Activated B cell treated with CpG ODN at 0.5 μM for 24 hours (primary cell): ENCODE data around the gene SHC3. TPM values are rescaled to one million over a fixed set of nuclear protein-coding genes. Genes with fewer than 3 reads are reported as not detected.

Experiments used
- ATAC-seq: fragments of 200-7000 bp; cut with Tn5 transposase; one replicate; pipeline ENCODE4 v1.10.0; 2021; ENCODE audit warnings: low read depth, mild to moderate bottlenecking, moderate library complexity
- CTCF ChIA-PET: fragments of 350-600 bp; sonication (Branson Sonifier 250); formaldehyde crosslinking; loops from one replicate; lab custom pipeline; 2021; ENCODE audit warnings: antibody characterized with exemption; lab: Charles Lee
- POLR2A ChIA-PET: fragments of 350-600 bp; sonication (Branson Sonifier 250); formaldehyde crosslinking; loops from one replicate; lab custom pipeline; 2021; ENCODE audit warnings: antibody characterized with exemption; lab: Charles Lee
- DNase-seq: peaks from one replicate; pipeline ENCODE4 v3.0.0; 2022
- H3K27ac Mint-ChIP-seq: one replicate; pipeline ENCODE4 v1.8.0; 2020; ENCODE audit warnings: mixed read lengths
- H3K27me3 Mint-ChIP-seq: one replicate; pipeline ENCODE4 v1.8.0; 2021; ENCODE audit warnings: mixed read lengths
- H3K36me3 Mint-ChIP-seq: one replicate; pipeline ENCODE4 v1.8.0; 2021; ENCODE audit warnings: low read depth, mixed read lengths
- H3K4me1 Mint-ChIP-seq: one replicate; pipeline ENCODE4 v1.8.0; 2021; ENCODE audit warnings: mixed read lengths
- H3K4me3 Mint-ChIP-seq: one replicate; pipeline ENCODE4 v1.8.0; 2020; ENCODE audit warnings: mild to moderate bottlenecking, mixed read lengths
- H3K9me3 Mint-ChIP-seq: one replicate; pipeline ENCODE4 v1.8.0; 2020; ENCODE audit warnings: mixed read lengths
- intact Hi-C: fragments of 100-400 bp; cut with micrococcal nuclease; formaldehyde crosslinking; loops from one replicate; pipeline ENCODE4 v1.15.1; 2024
- total RNA-seq: library from RNA; stranded (reverse); gene quantifications from 2 replicates; pipeline ENCODE4 v1.2.3, GENCODE V29; 2022
- TF ChIP-seq, protein P1 (sequence below): fragments of 200-600 bp; IDR thresholded peaks from one replicate; pipeline ENCODE4 v1.8.0; 2022; ENCODE audit warnings: antibody characterized with exemption, mild to moderate bottlenecking

Gene SHC3
- total RNA-seq, 1 donor from 2014 or later, result not detected

DNA sequence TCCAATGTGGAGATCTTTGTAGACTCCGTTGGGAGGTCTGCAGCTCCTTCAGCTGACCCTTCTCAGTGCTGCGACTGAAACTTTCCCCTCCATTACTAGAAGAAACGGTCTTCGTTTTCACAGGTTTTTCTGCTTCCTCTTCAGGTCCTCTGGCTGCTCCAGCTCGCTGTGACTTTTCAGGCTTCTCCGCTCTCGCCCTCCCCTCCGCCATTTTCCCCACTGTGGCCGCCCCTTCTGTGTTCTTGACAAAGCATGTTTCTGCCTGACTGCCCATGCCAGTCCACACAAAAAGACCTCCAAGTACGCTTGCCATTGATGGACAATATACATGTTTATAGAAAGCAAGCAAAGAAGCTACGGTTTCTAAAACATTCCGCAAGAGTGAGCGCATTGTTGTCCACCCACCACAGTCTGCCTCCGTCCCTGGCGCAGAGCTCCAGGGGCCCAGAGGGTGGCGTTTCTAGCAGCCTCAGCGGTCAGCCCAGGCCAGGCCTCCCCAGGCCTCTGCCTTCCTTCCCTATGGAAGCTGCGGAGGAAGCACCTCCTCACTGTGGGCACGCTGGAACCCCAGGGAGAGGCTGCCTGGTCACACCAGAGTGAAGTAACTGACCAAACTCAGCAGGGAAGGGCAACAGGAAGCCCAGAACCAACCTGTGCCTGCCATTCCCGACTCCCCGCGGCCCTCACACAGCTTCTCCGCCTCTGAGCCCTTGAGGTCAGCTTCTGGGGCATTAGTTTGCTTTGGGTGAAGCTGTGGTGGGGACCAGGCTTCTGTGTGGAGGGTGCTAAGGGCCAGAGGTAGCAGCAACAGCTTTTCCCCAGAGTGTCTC, 207.3 kb downstream of the SHC3 start:
- ChIA-PET CTCF (no interaction called here), POLR2A (no interaction called here)
- Mint-ChIP-seq H3K36me3 (no peaks in the 10 kb centered on the region), H3K9me3 (no peaks in the 10 kb centered on the region), H3K27ac (no peak overlapping the region), H3K4me3 (no peak overlapping the region), H3K4me1 (no peaks in the 10 kb centered on the region), H3K27me3 (peaks cover 10% of the 10 kb centered on the region)
- no peak for DNase-seq
- intact Hi-C loops, result no loop called here
- no peak for ATAC-seq
- TF ChIP-seq, protein P1, sequence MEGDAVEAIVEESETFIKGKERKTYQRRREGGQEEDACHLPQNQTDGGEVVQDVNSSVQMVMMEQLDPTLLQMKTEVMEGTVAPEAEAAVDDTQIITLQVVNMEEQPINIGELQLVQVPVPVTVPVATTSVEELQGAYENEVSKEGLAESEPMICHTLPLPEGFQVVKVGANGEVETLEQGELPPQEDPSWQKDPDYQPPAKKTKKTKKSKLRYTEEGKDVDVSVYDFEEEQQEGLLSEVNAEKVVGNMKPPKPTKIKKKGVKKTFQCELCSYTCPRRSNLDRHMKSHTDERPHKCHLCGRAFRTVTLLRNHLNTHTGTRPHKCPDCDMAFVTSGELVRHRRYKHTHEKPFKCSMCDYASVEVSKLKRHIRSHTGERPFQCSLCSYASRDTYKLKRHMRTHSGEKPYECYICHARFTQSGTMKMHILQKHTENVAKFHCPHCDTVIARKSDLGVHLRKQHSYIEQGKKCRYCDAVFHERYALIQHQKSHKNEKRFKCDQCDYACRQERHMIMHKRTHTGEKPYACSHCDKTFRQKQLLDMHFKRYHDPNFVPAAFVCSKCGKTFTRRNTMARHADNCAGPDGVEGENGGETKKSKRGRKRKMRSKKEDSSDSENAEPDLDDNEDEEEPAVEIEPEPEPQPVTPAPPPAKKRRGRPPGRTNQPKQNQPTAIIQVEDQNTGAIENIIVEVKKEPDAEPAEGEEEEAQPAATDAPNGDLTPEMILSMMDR, result no peak

DNA sequence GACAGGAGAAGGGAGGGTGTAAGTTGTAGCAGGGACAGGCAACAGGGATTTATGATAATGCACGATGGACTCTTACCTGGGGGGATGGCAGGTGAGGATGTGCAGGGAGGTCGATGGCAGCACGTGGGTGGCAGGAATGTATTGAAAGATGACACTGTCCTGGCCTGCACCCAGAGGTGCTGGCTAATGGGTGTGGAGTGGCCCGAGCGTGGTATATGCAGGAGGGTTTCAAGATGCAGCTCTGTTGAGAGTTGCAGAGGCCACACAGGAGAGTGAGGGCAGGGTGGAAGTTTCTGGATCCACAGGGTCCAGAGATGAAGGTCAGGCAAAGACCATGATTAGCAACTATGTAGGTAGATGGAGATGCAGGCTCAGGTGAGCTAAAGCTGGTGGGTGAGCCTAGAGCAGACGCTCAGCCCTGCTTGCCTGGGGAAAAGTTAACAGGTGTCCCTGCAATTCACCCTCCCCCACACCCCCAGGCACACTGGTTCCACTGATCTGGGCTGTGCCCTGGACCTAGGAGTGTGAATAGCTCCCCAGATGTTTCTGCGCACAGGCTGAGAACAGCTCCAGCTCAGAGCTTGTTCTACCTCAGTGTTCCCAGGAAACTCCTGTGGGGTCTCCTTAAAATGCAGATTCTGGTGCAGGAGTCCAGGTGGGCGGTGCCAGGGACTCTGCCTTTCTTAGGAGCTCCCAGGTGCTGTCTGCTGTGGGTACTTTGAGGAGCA, 208.8 kb downstream of the SHC3 start:
- H3K9me3 Mint-ChIP-seq, result no peaks in the 10 kb centered on the region
- no peaks in the 10 kb centered on the region for H3K4me1 Mint-ChIP-seq
- no peak overlapping the region for H3K4me3 Mint-ChIP-seq
- DNase-seq (no peak), ATAC-seq (no peak)
- CTCF ChIA-PET, result no interaction called here
- POLR2A ChIA-PET, result no interaction called here
- H3K27me3 Mint-ChIP-seq, result peaks cover 10% of the 10 kb centered on the region
- intact Hi-C loops, result no loop called here
- TF ChIP-seq, protein P1, result no peak
- no peaks in the 10 kb centered on the region for H3K36me3 Mint-ChIP-seq
- H3K27ac Mint-ChIP-seq, result no peak overlapping the region

DNA sequence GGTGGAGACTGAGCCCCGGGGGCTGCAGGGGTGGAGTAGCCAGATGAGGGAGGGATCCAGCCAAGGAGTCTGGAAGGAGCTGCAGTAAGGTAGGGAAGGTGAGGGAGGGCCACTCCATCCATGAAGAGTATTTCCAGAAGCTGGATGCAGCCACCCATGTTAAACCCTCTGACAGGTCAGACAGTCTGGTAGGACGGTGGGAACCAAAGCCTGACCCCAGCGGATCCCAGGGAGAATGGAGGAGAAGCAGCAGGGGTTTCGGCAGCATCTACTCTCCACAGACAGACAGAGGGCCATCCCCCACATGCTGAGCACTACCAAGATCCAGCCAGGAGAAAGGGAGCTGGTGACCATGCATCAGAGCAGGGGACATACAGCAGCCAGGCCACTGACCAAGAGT, 209.8 kb downstream of the SHC3 start:
- intact Hi-C loops, result no loop called here
- ATAC-seq (no peak), DNase-seq (no peak)
- CTCF ChIA-PET, result no interaction called here
- no peaks in the 10 kb centered on the region for H3K4me1 Mint-ChIP-seq
- peaks cover 10% of the 10 kb centered on the region for H3K27me3 Mint-ChIP-seq
- H3K4me3 Mint-ChIP-seq, result no peak overlapping the region
- POLR2A ChIA-PET, result no interaction called here
- TF ChIP-seq, protein P1, result no peak
- no peaks in the 10 kb centered on the region for H3K9me3 Mint-ChIP-seq
- H3K36me3 Mint-ChIP-seq, result no peaks in the 10 kb centered on the region
- no peak overlapping the region for H3K27ac Mint-ChIP-seq

DNA sequence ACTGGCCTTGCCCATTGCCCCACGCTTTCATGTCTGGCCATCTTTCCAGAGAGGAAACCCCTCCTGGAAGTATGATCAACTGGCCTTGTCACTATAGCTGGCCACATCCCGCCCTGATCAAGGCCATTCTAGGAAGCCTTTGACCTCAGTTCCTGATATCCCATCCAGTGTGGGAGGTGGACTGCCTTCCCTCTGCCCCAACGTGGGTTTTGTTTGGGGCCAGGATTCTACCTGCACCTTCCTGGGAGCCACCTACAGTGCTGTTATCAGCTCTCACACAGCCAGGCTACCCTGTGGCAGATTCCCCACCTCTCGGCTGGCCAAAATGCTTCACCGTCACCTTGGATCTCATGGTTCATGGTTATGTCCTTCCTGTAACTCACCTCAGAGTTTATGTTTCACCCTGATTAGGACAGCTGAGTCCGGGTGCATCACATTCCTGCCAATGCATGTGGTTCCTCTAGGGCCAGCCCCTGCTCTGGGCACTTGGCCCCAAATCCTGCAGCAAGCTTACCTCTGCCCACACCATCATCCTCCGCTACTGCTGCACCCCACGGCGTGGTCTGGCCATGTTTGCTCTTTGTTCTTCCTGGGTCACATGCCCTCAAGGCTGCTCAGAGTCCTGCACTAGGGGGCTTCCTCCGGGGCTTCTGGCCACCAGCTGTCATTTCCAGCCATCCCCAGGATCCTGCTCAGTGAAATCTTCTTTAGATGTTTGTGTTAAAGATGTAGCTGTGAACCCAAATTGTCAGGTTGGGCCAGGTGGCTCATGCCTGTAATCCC, 211.5 kb downstream of the SHC3 start:
- H3K27ac Mint-ChIP-seq, result no peak overlapping the region
- no peak overlapping the region for H3K4me3 Mint-ChIP-seq
- TF ChIP-seq, protein P1, result no peak
- no peaks in the 10 kb centered on the region for H3K4me1 Mint-ChIP-seq
- ChIA-PET POLR2A (no interaction called here), CTCF (no interaction called here)
- H3K27me3 Mint-ChIP-seq, result peaks cover 10% of the 10 kb centered on the region
- no peaks in the 10 kb centered on the region for H3K9me3 Mint-ChIP-seq
- ATAC-seq, result no peak
- DNase-seq, result no peak
- no peaks in the 10 kb centered on the region for H3K36me3 Mint-ChIP-seq
- intact Hi-C loops, result no loop called here

DNA sequence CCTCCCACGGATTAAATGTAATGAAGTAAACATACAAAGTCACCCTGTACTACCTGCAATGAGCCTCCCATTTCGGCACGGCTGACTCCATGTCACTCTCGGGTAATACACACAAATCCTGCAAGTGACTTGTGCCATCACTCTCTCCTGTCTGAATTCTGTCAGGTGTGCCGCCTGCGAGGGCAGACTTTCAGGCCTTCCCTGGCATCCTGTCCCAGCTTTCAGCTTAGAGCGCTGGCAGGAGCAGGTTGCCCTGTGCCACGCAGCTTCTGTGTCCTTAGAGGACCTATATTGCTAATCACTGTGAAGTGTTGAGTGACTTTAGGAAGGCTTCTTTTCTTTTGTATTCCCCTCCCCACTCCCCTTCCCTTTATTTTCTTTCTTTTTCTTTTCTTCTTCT, 213.1 kb downstream of the SHC3 start:
- Mint-ChIP-seq H3K36me3 (no peaks in the 10 kb centered on the region), H3K27ac (no peak overlapping the region)
- POLR2A ChIA-PET, result no interaction called here

More for the DNA sequence above, 213.1 kb downstream of the SHC3 start:
- DNase-seq, result no peak
- Mint-ChIP-seq H3K9me3 (no peaks in the 10 kb centered on the region), H3K4me3 (no peak overlapping the region), H3K27me3 (peaks cover 13% of the 10 kb centered on the region), H3K4me1 (no peaks in the 10 kb centered on the region)
- intact Hi-C loops, result no loop called here
- no peak for ATAC-seq
- TF ChIP-seq, protein P1, result no peak
- CTCF ChIA-PET, result no interaction called here
